ENCODE results near the gene STX1B. TPM values are rescaled to one million over a fixed set of nuclear protein-coding genes. Genes with fewer than 3 reads are reported as not detected.
"Not testable (repeated sequence)": the region's sequence is repeated elsewhere in the genome, so short reads cannot be mapped to it uniquely, and the experiment has no call there.

Gene STX1B
- total and polyA plus RNA-seq, 2 of the 8 experiments (the other 6 are each of a cell fraction or from before 2014, with no cell fraction given): 8.9 to 20.2 TPM

- not testable (repeated sequence) for H3K36me3 ChIP-seq (ENCODE audit: control insufficient read depth in 2 of 4, insufficient read depth in 4 of 4, low read length in 3 of 4); H3K4ac ChIP-seq (replicated peaks; ENCODE audit: insufficient read length, low read depth, low read length); H3K79me1 ChIP-seq (ENCODE audit: low read depth, low read length); H3K23me2 ChIP-seq (ENCODE audit: low read depth, low read length); H3K14ac ChIP-seq (ENCODE audit: insufficient read length); H3K27me3 ChIP-seq (replicated peaks in 1 of 4; ENCODE audit: control insufficient read depth in 3 of 4, extremely low read depth in 1 of 4, insufficient read depth in 3 of 4, low read length in 3 of 4); H2AFZ ChIP-seq (ENCODE audit: low read length); H2BK12ac ChIP-seq (ENCODE audit: low read depth, low read length); H3K23ac ChIP-seq (ENCODE audit: insufficient read length); H3K9ac ChIP-seq (replicated peaks in 1 of 4; ENCODE audit: extremely low read depth in 1 of 4, low read depth in 3 of 4, low read length in 3 of 4); H2AK5ac ChIP-seq (ENCODE audit: low read depth, low read length); H4K20me1 ChIP-seq (replicated peaks in 1 of 2; ENCODE audit: control insufficient read depth in 1 of 2, insufficient read depth in 2 of 2, low read length in 2 of 2); H3K79me2 ChIP-seq (ENCODE audit: control insufficient read depth in 1 of 2, insufficient read depth in 2 of 2, low read length in 2 of 2); H2BK15ac ChIP-seq (ENCODE audit: low read length); H2BK120ac ChIP-seq (replicated peaks; ENCODE audit: low read depth, low read length); FAIRE-seq; H3K27ac ChIP-seq (ENCODE audit: low read depth, low read length); H3K56ac ChIP-seq (replicated peaks; ENCODE audit: insufficient read length, low read depth, low read length); H4K8ac ChIP-seq (ENCODE audit: extremely low read depth, insufficient read depth, low read length); H3K4me3 ChIP-seq (ENCODE audit: extremely low read depth in 1 of 4, insufficient read depth in 2 of 4, low read depth in 3 of 4, low read length in 4 of 4); H3K18ac ChIP-seq (ENCODE audit: extremely low read depth, low read length); H4K5ac ChIP-seq (ENCODE audit: insufficient read length, low read depth, low read length); H3K4me2 ChIP-seq (ENCODE audit: insufficient read depth in 1 of 2, low read depth in 2 of 2, low read length in 2 of 2); H4K91ac ChIP-seq (replicated peaks; ENCODE audit: insufficient read length, low read length); H2BK20ac ChIP-seq (ENCODE audit: low read length); H3K9me3 ChIP-seq (ENCODE audit: insufficient read depth in 2 of 2, low read depth in 1 of 2, low read length in 1 of 2); DNase-seq (ENCODE audit: low read depth in 1 of 2, low spot score in 2 of 2); H2BK5ac ChIP-seq (ENCODE audit: low read depth, low read length)
- CTCF ChIA-PET (ENCODE audit: partially characterized antibody): interaction anchor here (0.8 to 3.2 kb wide), 3 partner anchors 26 to 60 kb away, joined by 3 to 16 read pairs (median 3); partner anchors contain the start of gene HSD3B7
- H3K4me1 ChIP-seq (replicated peaks in 1 of 4; ENCODE audit: control insufficient read depth in 3 of 4, insufficient read depth in 4 of 4, low read length in 3 of 4): peaks cover 0 to 13% (median 6%) of the 10 kb centered on the region in 4 experiments; a peak in 5 of 7 replicates
- POLR2A ChIA-PET (ENCODE audit: partially characterized antibody): interaction anchor here (1.3 kb wide), 1 partner anchor 59 kb away, joined by 3 read pairs; no protein-coding TSS in a partner anchor
Observed at GRCh38 chr16:31013292-31013691, 2.9 kb upstream of the STX1B start.

- not testable (repeated sequence) for H2BK5ac ChIP-seq (ENCODE audit: low read depth, low read length); H3K4me3 ChIP-seq (ENCODE audit: extremely low read depth in 1 of 4, insufficient read depth in 2 of 4, low read depth in 3 of 4, low read length in 4 of 4); H3K18ac ChIP-seq (ENCODE audit: extremely low read depth, low read length); H2BK15ac ChIP-seq (ENCODE audit: low read length); H3K4ac ChIP-seq (replicated peaks; ENCODE audit: insufficient read length, low read depth, low read length); FAIRE-seq; H2BK12ac ChIP-seq (ENCODE audit: low read depth, low read length); H4K8ac ChIP-seq (ENCODE audit: extremely low read depth, insufficient read depth, low read length); H2BK20ac ChIP-seq (ENCODE audit: low read length); H3K9me3 ChIP-seq (ENCODE audit: insufficient read depth in 2 of 2, low read depth in 1 of 2, low read length in 1 of 2); H3K23ac ChIP-seq (ENCODE audit: insufficient read length); DNase-seq (ENCODE audit: low read depth in 1 of 2, low spot score in 2 of 2); H4K91ac ChIP-seq (replicated peaks; ENCODE audit: insufficient read length, low read length); H3K27ac ChIP-seq (ENCODE audit: low read depth, low read length); H3K23me2 ChIP-seq (ENCODE audit: low read depth, low read length); H3K4me2 ChIP-seq (ENCODE audit: insufficient read depth in 1 of 2, low read depth in 2 of 2, low read length in 2 of 2); H2BK120ac ChIP-seq (replicated peaks; ENCODE audit: low read depth, low read length); H4K5ac ChIP-seq (ENCODE audit: insufficient read length, low read depth, low read length); H3K14ac ChIP-seq (ENCODE audit: insufficient read length); H3K79me2 ChIP-seq (ENCODE audit: control insufficient read depth in 1 of 2, insufficient read depth in 2 of 2, low read length in 2 of 2); H2AFZ ChIP-seq (ENCODE audit: low read length); H3K79me1 ChIP-seq (ENCODE audit: low read depth, low read length); H3K9ac ChIP-seq (replicated peaks in 1 of 4; ENCODE audit: extremely low read depth in 1 of 4, low read depth in 3 of 4, low read length in 3 of 4); H3K56ac ChIP-seq (replicated peaks; ENCODE audit: insufficient read length, low read depth, low read length); H4K20me1 ChIP-seq (replicated peaks in 1 of 2; ENCODE audit: control insufficient read depth in 1 of 2, insufficient read depth in 2 of 2, low read length in 2 of 2); H3K27me3 ChIP-seq (replicated peaks in 1 of 4; ENCODE audit: control insufficient read depth in 3 of 4, extremely low read depth in 1 of 4, insufficient read depth in 3 of 4, low read length in 3 of 4); H3K36me3 ChIP-seq (ENCODE audit: control insufficient read depth in 2 of 4, insufficient read depth in 4 of 4, low read length in 3 of 4)
- 81% methylated on average over 7 of the region's 7 CpGs; no CpG with 5 or more reads in 1 of the 2 experiments for WGBS, 2 experiments (ENCODE audit: extremely low coverage in 1 of 2, insufficient coverage in 1 of 2, insufficient read length in 1 of 2, insufficient replicate concordance in 2 of 2, low coverage in 1 of 2, low lambda C conversion rate in 2 of 2, missing lambda C conversion rate in 1 of 2)
- H3K4me1 ChIP-seq (replicated peaks in 1 of 4; ENCODE audit: control insufficient read depth in 3 of 4, insufficient read depth in 4 of 4, low read length in 3 of 4): peaks cover 4 to 18% (median 6%) of the 10 kb centered on the region in 4 experiments
- 0 out of 2 replicates have a peak overlapping the region, but pooled peaks have one; percentile 3 for H2AK5ac ChIP-seq (ENCODE audit: low read depth, low read length)
- POLR2A ChIA-PET (ENCODE audit: partially characterized antibody): interaction anchor here (0.6 to 1.1 kb wide), 2 partner anchors 29 to 38 kb away, joined by 3 read pairs; no protein-coding TSS in a partner anchor
- CTCF ChIA-PET (ENCODE audit: partially characterized antibody): interaction anchor here (1.1 to 2.2 kb wide), 2 partner anchors 27 to 58 kb away, joined by 3 to 8 read pairs; partner anchors contain the start of gene HSD3B7
Observed at GRCh38 chr16:31011815-31012214, 1.4 kb upstream of the STX1B start.
